ENCODE measurements around the gene ADAM12. TPM values are rescaled to one million over a fixed set of nuclear protein-coding genes. Genes with fewer than 3 reads are reported as not detected.

The ADAM12 gene
- polyA plus RNA-seq, 1 donor from 2014 or later, result 0.09 TPM

DNA sequence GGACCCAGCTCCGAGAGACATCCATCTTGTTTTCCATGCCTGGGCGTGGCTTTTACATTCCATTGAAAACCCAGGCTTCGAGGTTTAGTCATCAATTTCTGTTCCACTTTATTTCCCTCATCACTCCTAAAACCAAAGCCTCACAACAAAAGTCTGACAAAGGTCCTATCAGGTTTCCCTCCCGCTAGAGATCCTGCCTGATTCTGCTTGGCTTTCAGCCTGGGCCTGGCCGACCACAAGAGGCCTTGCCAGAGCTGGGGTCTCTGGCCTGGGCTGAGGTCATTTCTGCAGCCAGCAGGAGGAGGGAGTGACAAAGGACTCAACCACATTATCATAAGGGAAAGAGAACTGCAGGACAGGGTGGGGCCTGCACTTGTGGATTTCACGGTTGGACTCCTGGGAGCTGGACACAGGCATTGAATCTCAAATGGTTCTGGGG is 324.9 kb downstream of the ADAM12 start:
- no peaks in the 10 kb centered on the region for H3F3A ChIP-seq (ENCODE audit: insufficient read depth, low read length, poor library complexity, severe bottlenecking)
- H4K20me1 ChIP-seq (ENCODE audit: insufficient read depth), result no peaks in the 10 kb centered on the region
- H3K4me3 ChIP-seq (ENCODE audit: low read length), result no peak overlapping the region
- H2AFZ ChIP-seq (ENCODE audit: low read depth, low read length), result no peak overlapping the region
- H3K9me2 ChIP-seq (ENCODE audit: insufficient read depth, low read length), result no peaks in the 10 kb centered on the region
- no peaks in the 10 kb centered on the region for H3K9me3 ChIP-seq (ENCODE audit: low read length)
- H3K36me3 ChIP-seq (ENCODE audit: insufficient read depth, low read length), result no peaks in the 10 kb centered on the region
- H3K27ac ChIP-seq (ENCODE audit: low read length), result no peak overlapping the region
- H3K79me2 ChIP-seq (replicated peaks; ENCODE audit: insufficient read depth, low read length), result no peaks in the 10 kb centered on the region
- no peaks in the 10 kb centered on the region for H3K27me3 ChIP-seq (ENCODE audit: insufficient read depth, low read depth, low read length)
- H3K9ac ChIP-seq (ENCODE audit: low read length), result no peak overlapping the region
- TF ChIP-seq TAF1 (IDR thresholded peaks at IDR 0.05; ENCODE audit: low read depth), result no peak
- TF ChIP-seq, protein P1, sequence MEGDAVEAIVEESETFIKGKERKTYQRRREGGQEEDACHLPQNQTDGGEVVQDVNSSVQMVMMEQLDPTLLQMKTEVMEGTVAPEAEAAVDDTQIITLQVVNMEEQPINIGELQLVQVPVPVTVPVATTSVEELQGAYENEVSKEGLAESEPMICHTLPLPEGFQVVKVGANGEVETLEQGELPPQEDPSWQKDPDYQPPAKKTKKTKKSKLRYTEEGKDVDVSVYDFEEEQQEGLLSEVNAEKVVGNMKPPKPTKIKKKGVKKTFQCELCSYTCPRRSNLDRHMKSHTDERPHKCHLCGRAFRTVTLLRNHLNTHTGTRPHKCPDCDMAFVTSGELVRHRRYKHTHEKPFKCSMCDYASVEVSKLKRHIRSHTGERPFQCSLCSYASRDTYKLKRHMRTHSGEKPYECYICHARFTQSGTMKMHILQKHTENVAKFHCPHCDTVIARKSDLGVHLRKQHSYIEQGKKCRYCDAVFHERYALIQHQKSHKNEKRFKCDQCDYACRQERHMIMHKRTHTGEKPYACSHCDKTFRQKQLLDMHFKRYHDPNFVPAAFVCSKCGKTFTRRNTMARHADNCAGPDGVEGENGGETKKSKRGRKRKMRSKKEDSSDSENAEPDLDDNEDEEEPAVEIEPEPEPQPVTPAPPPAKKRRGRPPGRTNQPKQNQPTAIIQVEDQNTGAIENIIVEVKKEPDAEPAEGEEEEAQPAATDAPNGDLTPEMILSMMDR (IDR thresholded peaks at IDR 0.05; ENCODE audit: poor library complexity, severe bottlenecking), result no peak
- no peak for TF ChIP-seq EP300 (conservative IDR thresholded peaks at IDR 0.05; ENCODE audit: poor library complexity, severe bottlenecking)
- no peak for TF ChIP-seq MXI1 (conservative IDR thresholded peaks at IDR 0.05; ENCODE audit: poor library complexity, severe bottlenecking)
- TF ChIP-seq RAD21 (conservative IDR thresholded peaks at IDR 0.05), result no peak
- TF ChIP-seq POLR2AphosphoS5 (IDR thresholded peaks at IDR 0.05), result no peak
- no peak for TF ChIP-seq EZH2 (IDR thresholded peaks at IDR 0.05; ENCODE audit: borderline replicate concordance, insufficient read depth, low read length, poor library complexity, severe bottlenecking)
- no peak for TF ChIP-seq SMC3 (conservative IDR thresholded peaks at IDR 0.05; ENCODE audit: poor library complexity)
- TF ChIP-seq, protein P2, sequence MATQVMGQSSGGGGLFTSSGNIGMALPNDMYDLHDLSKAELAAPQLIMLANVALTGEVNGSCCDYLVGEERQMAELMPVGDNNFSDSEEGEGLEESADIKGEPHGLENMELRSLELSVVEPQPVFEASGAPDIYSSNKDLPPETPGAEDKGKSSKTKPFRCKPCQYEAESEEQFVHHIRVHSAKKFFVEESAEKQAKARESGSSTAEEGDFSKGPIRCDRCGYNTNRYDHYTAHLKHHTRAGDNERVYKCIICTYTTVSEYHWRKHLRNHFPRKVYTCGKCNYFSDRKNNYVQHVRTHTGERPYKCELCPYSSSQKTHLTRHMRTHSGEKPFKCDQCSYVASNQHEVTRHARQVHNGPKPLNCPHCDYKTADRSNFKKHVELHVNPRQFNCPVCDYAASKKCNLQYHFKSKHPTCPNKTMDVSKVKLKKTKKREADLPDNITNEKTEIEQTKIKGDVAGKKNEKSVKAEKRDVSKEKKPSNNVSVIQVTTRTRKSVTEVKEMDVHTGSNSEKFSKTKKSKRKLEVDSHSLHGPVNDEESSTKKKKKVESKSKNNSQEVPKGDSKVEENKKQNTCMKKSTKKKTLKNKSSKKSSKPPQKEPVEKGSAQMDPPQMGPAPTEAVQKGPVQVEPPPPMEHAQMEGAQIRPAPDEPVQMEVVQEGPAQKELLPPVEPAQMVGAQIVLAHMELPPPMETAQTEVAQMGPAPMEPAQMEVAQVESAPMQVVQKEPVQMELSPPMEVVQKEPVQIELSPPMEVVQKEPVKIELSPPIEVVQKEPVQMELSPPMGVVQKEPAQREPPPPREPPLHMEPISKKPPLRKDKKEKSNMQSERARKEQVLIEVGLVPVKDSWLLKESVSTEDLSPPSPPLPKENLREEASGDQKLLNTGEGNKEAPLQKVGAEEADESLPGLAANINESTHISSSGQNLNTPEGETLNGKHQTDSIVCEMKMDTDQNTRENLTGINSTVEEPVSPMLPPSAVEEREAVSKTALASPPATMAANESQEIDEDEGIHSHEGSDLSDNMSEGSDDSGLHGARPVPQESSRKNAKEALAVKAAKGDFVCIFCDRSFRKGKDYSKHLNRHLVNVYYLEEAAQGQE (IDR thresholded peaks at IDR 0.05; ENCODE audit: borderline replicate concordance), result no peak
- H3K4me2 ChIP-seq (ENCODE audit: low read length), result no peak overlapping the region

DNA sequence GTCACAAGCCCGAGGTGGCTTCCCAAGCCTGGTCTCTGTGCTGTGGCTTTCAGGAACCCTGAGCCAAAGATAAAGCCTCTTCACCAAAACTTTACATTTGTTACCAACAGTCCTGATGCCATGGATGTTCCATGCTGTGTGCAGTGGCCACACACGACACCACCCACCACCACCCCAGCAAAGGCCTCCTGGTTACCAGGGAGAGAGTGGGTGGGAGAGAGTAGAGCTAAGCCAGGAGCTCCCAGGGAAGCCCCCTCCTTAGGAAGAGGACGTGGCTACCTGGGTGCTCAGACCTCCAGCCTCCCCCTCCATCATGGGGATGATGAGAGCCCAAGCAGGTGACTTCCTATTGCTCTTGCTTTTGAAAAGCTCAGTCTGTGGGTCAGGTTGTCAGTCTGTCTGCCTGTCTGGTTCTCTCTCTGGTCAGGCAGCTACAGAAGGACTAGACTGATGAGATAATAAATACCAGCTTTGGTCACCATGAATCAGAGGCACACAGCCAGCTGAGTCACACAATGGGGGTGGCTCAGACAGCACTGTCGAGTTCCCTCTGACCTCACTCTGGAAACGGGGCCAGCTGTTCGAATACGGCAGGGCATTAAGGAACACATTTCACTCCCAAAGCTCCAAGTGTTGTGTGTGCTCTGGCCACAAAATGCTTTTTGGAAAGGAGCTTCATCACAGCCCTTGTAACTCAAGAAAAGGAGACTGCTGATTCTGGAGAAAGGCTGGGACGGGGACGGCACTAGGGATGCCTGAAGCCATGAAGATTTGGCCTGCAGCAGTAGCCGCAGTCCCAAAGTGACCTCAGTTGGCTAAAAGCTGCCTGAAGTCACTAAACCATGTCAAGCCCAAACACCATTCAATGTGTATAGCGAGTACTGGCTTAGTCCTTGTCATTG is 325.9 kb downstream of the ADAM12 start:
- Histone ChIP-seq H3K9me3 (ENCODE audit: low read length) (no peaks in the 10 kb centered on the region), H3K4me3 (ENCODE audit: low read length) (no peak overlapping the region), H3K27me3 (ENCODE audit: insufficient read depth, low read depth, low read length) (no peaks in the 10 kb centered on the region), H3K9ac (ENCODE audit: low read length) (no peak overlapping the region), H2AFZ (ENCODE audit: low read depth, low read length) (no peak overlapping the region), H4K20me1 (ENCODE audit: insufficient read depth) (no peaks in the 10 kb centered on the region), H3K79me2 (replicated peaks; ENCODE audit: insufficient read depth, low read length) (no peaks in the 10 kb centered on the region), H3K9me2 (ENCODE audit: insufficient read depth, low read length) (no peaks in the 10 kb centered on the region), H3K36me3 (ENCODE audit: insufficient read depth, low read length) (no peaks in the 10 kb centered on the region), H3K4me2 (ENCODE audit: low read length) (no peak overlapping the region), H3F3A (ENCODE audit: insufficient read depth, low read length, poor library complexity, severe bottlenecking) (no peaks in the 10 kb centered on the region), H3K27ac (ENCODE audit: low read length) (no peak overlapping the region)
- TF ChIP-seq POLR2AphosphoS5 (IDR thresholded peaks at IDR 0.05) (no peak), TAF1 (IDR thresholded peaks at IDR 0.05; ENCODE audit: low read depth) (no peak), RAD21 (conservative IDR thresholded peaks at IDR 0.05) (no peak), EP300 (conservative IDR thresholded peaks at IDR 0.05; ENCODE audit: poor library complexity, severe bottlenecking) (no peak), MXI1 (conservative IDR thresholded peaks at IDR 0.05; ENCODE audit: poor library complexity, severe bottlenecking) (no peak), EZH2 (IDR thresholded peaks at IDR 0.05; ENCODE audit: borderline replicate concordance, insufficient read depth, low read length, poor library complexity, severe bottlenecking) (no peak), SMC3 (conservative IDR thresholded peaks at IDR 0.05; ENCODE audit: poor library complexity) (no peak)
- TF ChIP-seq, protein P1 (IDR thresholded peaks at IDR 0.05; ENCODE audit: poor library complexity, severe bottlenecking), result no peak
- TF ChIP-seq, protein P2 (IDR thresholded peaks at IDR 0.05; ENCODE audit: borderline replicate concordance), result no peak
